Endothelial cell of umbilical vein (primary cell): ENCODE measurements around the gene RCOR3. TPM values are rescaled to one million over a fixed set of nuclear protein-coding genes. Genes with fewer than 3 reads are reported as not detected.
"Not testable (repeated sequence)": the region's sequence is repeated elsewhere in the genome, so short reads cannot be mapped to it uniquely, and the experiment has no call there.

Experiments used
- BruUV-seq: library from RNA; stranded (reverse); fragments of 400-500 nt; replicated peaks from 2 replicates; lab custom pipeline; 2021; lab: Mats Ljungman, UMichigan
- CTCF ChIA-PET: fragments of 300-600, 350-600 bp; sonication (Branson Sonifier 250); formaldehyde crosslinking; loops from one replicate; lab custom pipeline; 2021; ENCODE audit warnings: antibody characterized with exemption, inconsistent platforms; lab: Charles Lee
- POLR2A ChIA-PET: fragments of 300-600, 350-600 bp; sonication (Branson Sonifier 250); formaldehyde crosslinking; loops from one replicate; lab custom pipeline; 2021; ENCODE audit warnings: antibody characterized with exemption, inconsistent platforms; lab: Charles Lee
- DNase-seq: peaks from one replicate; pipeline ENCODE4 v3.0.0-alpha.2; 2011; ENCODE audit warnings: low read depth, low spot score
- FAIRE-seq: peaks from 2 replicates; lab custom pipeline; 2011; peaks lifted over from hg19 to GRCh38; lab: Jason Lieb, UNC
- H2AFZ ChIP-seq: 2 replicates; pipeline ENCODE4 v1.6.0; 2012; ENCODE audit warnings: low read depth, low read length, control low read depth, inconsistent platforms
- H3K27ac ChIP-seq: 2 replicates; pipeline ENCODE4 v1.5.1; 2011; ENCODE audit warnings: low read depth, mild to moderate bottlenecking, control low read depth, low read length, moderate library complexity; ENCODE audit not compliant: insufficient read depth
- H3K27me3 ChIP-seq, 2 experiments: 2 replicates each; pipeline versions ENCODE4 v1.6.0 to v1.6.1; 2011; ENCODE audit warnings: low read length in 2 of 2, mixed read lengths in 1 of 2; ENCODE audit not compliant: control insufficient read depth in 2 of 2, insufficient read depth in 2 of 2
- H3K36me3 ChIP-seq, 2 experiments: 2 replicates in 1 of 2; 3 replicates in 1 of 2; pipeline ENCODE4 v1.5.1; 2011; ENCODE audit warnings: low read length in 2 of 2, mild to moderate bottlenecking in 1 of 2, moderate library complexity in 1 of 2; ENCODE audit not compliant: control insufficient read depth in 2 of 2, insufficient read depth in 2 of 2; ENCODE audit errors: extremely low read depth in 1 of 2
- H3K4me1 ChIP-seq: 3 replicates; pipeline ENCODE4 v1.5.1; 2011; ENCODE audit warnings: mild to moderate bottlenecking, low read length; ENCODE audit not compliant: control insufficient read depth, insufficient read depth; ENCODE audit errors: extremely low read depth
- H3K4me2 ChIP-seq: 2 replicates; pipeline ENCODE4 v1.6.1; 2011; ENCODE audit warnings: low read length, control low read depth, mixed read lengths; ENCODE audit not compliant: insufficient read depth
- H3K4me3 ChIP-seq, 3 experiments: fragments of 200-600 bp in 1 of 3; sonication (generic), shearing (Covaris generic) in 1 of 3; replicated peaks in 1 of 3; 2 replicates each; pipeline ENCODE4 v1.5.1; 2011 to 2016; ENCODE audit warnings: control low read depth in 3 of 3, low read length in 3 of 3, mild to moderate bottlenecking in 2 of 3, inconsistent platforms in 1 of 3, low read depth in 1 of 3, moderate library complexity in 1 of 3; ENCODE audit not compliant: insufficient read depth in 1 of 3
- H3K79me2 ChIP-seq: 2 replicates; pipeline ENCODE4 v1.6.0; 2012; ENCODE audit warnings: low read length, inconsistent platforms; ENCODE audit not compliant: control insufficient read depth, insufficient read depth
- H3K9ac ChIP-seq: replicated peaks from 2 replicates; pipeline ENCODE3; 2011; ENCODE audit warnings: low read length, control low read depth; ENCODE audit not compliant: insufficient read depth; ENCODE audit errors: extremely low read depth
- H3K9me1 ChIP-seq: replicated peaks from 3 replicates; pipeline ENCODE4 v1.6.0; 2011; ENCODE audit warnings: mild to moderate bottlenecking, low read length; ENCODE audit not compliant: control insufficient read depth, insufficient read depth; ENCODE audit errors: extremely low read depth
- H3K9me3 ChIP-seq: replicated peaks from 2 replicates; pipeline ENCODE4 v1.5.1; 2012; ENCODE audit warnings: low read length, inconsistent platforms; ENCODE audit not compliant: control insufficient read depth, insufficient read depth
- H4K20me1 ChIP-seq: replicated peaks from 2 replicates; pipeline ENCODE3; 2011; ENCODE audit warnings: mild to moderate bottlenecking, low read length; ENCODE audit not compliant: control insufficient read depth, insufficient read depth; ENCODE audit errors: extremely low read depth
- FOS ChIP-seq: IDR thresholded peaks from 2 replicates; pipeline ENCODE4 v1.6.1; 2011; ENCODE audit warnings: mild to moderate bottlenecking, low read length, moderate library complexity, borderline replicate concordance; ENCODE audit not compliant: insufficient read depth
- POLR2A ChIP-seq: IDR thresholded peaks from 2 replicates; pipeline ENCODE4 v1.6.1; 2012; ENCODE audit warnings: low read depth, mild to moderate bottlenecking, control low read depth, low read length
- dilution Hi-C: fragments of 300-500 bp; cut with MboI; formaldehyde crosslinking; loops from one replicate; pipeline ENCODE4 v1.15.0; 2019; ENCODE audit warnings: low sequenced_read_pairs; ENCODE audit not compliant: extremely low pct_ligation_motif_present
- intact Hi-C: fragments of 100-400 bp; cut with micrococcal nuclease; formaldehyde crosslinking; loops from one replicate; pipeline ENCODE4 v1.10.0; 2022
- polyA plus RNA-seq, 4 experiments: library from polyadenylated mRNA; depleted of rRNA in 3 of 4; stranded (reverse) in 3 of 4; unstranded in 1 of 4; fragments of >200 nt; gene quantifications; 2 replicates each; pipeline versions ENCODE4 v1.2.1 to v1.2.3, GENCODE V29; 2011 to 2012; ENCODE audit warnings: missing spikeins in 1 of 4
- total RNA-seq: library from RNA; stranded (reverse); gene quantifications from 2 replicates; pipeline ENCODE4 v1.2.3, GENCODE V29; 2021
- TF ChIP-seq, protein P1 (sequence below): IDR thresholded peaks from 2 replicates; pipeline ENCODE4 v1.6.1; 2011; ENCODE audit not compliant: insufficient read depth, insufficient read length

The RCOR3 gene
- total and polyA plus RNA-seq, 2 donors (not counting 3 experiments of a cell fraction or from before 2014, with no cell fraction given): 24.2 to 34.0 TPM

- Histone ChIP-seq H3K9me1 (no peaks in the 10 kb centered on the region), H2AFZ (peak overlapping the region; percentile 24), H3K36me3 (no peaks in the 10 kb centered on the region), H3K9me3 (no peaks in the 10 kb centered on the region), H3K9ac (peak overlapping the region; percentile 68), H3K4me1 (peaks cover 13% of the 10 kb centered on the region), H4K20me1 (no peaks in the 10 kb centered on the region), H3K27me3 (no peaks in the 10 kb centered on the region), H3K4me2 (peak overlapping the region; percentile 40), H3K79me2 (peaks cover 11% of the 10 kb centered on the region), H3K27ac (no peak overlapping the region), H3K4me3 (peak overlapping the region in 2 of 3 experiments; percentile 84 to 86)
- CTCF ChIA-PET: interaction anchor here (1.0 to 2.1 kb wide), 3 partner anchors 63 to 253 kb away, joined by 3 to 8 read pairs (median 4); partner anchors contain the start of gene KCNH1
- DNase-seq (no peak), FAIRE-seq (no peak)
- dilution Hi-C loops (no loop called here), intact Hi-C loops (loop anchor here (1.0 to 2.0 kb wide), 2 partner anchors 380 to 822 kb away; no protein-coding TSS in a partner anchor)
- POLR2A ChIA-PET: no interaction called here
- TSS peak; percentile 32 for BruUV-seq
- TF ChIP-seq FOS (no peak), POLR2A (no peak)
- TF ChIP-seq, protein P1, sequence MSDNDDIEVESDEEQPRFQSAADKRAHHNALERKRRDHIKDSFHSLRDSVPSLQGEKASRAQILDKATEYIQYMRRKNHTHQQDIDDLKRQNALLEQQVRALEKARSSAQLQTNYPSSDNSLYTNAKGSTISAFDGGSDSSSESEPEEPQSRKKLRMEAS: no peak
Observed at GRCh38 chr1:211261229-211261628, 2.1 kb downstream of the RCOR3 start.

GRCh38 chr1:211263022-211263421, 3.9 kb downstream of the RCOR3 start:
- POLR2A ChIA-PET, intact Hi-C loops, H3K4me2 ChIP-seq, dilution Hi-C loops, H3K27ac ChIP-seq, H3K4me3 ChIP-seq, BruUV-seq, H3K9me1 ChIP-seq, H3K9ac ChIP-seq, FAIRE-seq, H3K27me3 ChIP-seq, H2AFZ ChIP-seq, CTCF ChIA-PET, DNase-seq, H3K4me1 ChIP-seq, H4K20me1 ChIP-seq, H3K36me3 ChIP-seq, H3K9me3 ChIP-seq: not testable (repeated sequence)
- peaks cover 11% of the 10 kb centered on the region for H3K79me2 ChIP-seq
